Activated T-cell treated with anti-CD3 and anti-CD28 coated beads for 1 hour (primary cell): ENCODE results near the gene KIF16B.

Experiments
- DNase-seq: peaks from one replicate; pipeline ENCODE4 v3.0.0-alpha.2; 2020; ENCODE audit warnings: low read depth

The KIF16B gene

GRCh38 chr20:16428112-16428511, 145.1 kb downstream of the KIF16B start:
- DNase-seq, result no peak

GRCh38 chr20:16427571-16427970, 145.7 kb downstream of the KIF16B start:
- no peak for DNase-seq

GRCh38 chr20:16424780-16425179, 148.5 kb downstream of the KIF16B start:
- no peak for DNase-seq

- no peak for DNase-seq
Observed at GRCh38 chr20:16423311-16424212, 149.7 kb downstream of the KIF16B start.

GRCh38 chr20:16419138-16419715, 154.0 kb downstream of the KIF16B start:
- DNase-seq, result no peak

GRCh38 chr20:16418616-16419015, 154.6 kb downstream of the KIF16B start:
- DNase-seq, result no peak

GRCh38 chr20:16417001-16417400, 156.2 kb downstream of the KIF16B start:
- no peak for DNase-seq

- DNase-seq, result no peak
Observed at GRCh38 chr20:16415071-16416053, 157.9 kb downstream of the KIF16B start.

- no peak for DNase-seq
Observed at GRCh38 chr20:16412906-16413305, 160.3 kb downstream of the KIF16B start.

GRCh38 chr20:16411361-16411760, 161.9 kb downstream of the KIF16B start:
- DNase-seq, result no peak

GRCh38 chr20:16410626-16411025, 162.6 kb downstream of the KIF16B start:
- DNase-seq, result no peak

GRCh38 chr20:16408981-16409380, 164.3 kb downstream of the KIF16B start:
- no peak for DNase-seq

GRCh38 chr20:16407251-16408067, 165.8 kb downstream of the KIF16B start:
- no peak for DNase-seq

- DNase-seq, result no peak
Observed at GRCh38 chr20:16405254-16405653, 168.0 kb downstream of the KIF16B start.

GRCh38 chr20:16404640-16405039, 168.6 kb downstream of the KIF16B start:
- DNase-seq, result no peak

- DNase-seq, result no peak
Observed at GRCh38 chr20:16404171-16404570, 169.1 kb downstream of the KIF16B start.

- no peak for DNase-seq
Observed at GRCh38 chr20:16400234-16400633, 173.0 kb downstream of the KIF16B start.

- no peak for DNase-seq
Observed at GRCh38 chr20:16399801-16400200, 173.4 kb downstream of the KIF16B start.

- no peak for DNase-seq
Observed at GRCh38 chr20:16397086-16397485, 176.2 kb downstream of the KIF16B start.

- DNase-seq, result no peak
Observed at GRCh38 chr20:16395366-16395765, 177.9 kb downstream of the KIF16B start.

- no peak for DNase-seq
Observed at GRCh38 chr20:16394784-16395183, 178.5 kb downstream of the KIF16B start.
